Measurements from ENCODE around the gene TTC21A.

The TTC21A gene

DNA sequence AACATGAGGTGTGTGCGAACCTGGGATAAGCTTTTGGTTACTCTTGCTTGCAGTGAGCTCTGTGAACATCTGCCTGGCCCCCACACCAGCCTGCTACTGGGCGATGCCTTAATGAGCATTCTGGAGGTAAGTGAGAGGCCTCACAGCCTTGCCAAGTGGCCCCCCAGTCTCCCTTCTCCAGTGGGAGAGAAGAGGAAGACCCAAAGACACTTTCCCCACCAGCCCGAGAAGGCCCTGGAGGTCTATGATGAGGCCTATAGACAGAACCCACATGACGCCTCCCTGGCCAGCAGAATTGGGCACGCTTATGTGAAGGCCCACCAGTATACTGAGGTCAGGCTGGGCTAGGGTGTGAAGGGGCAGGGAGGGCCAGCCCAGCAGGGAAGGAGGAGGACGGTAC, 22.5 kb downstream of the TTC21A start:
- TF ChIP-seq, protein P1, sequence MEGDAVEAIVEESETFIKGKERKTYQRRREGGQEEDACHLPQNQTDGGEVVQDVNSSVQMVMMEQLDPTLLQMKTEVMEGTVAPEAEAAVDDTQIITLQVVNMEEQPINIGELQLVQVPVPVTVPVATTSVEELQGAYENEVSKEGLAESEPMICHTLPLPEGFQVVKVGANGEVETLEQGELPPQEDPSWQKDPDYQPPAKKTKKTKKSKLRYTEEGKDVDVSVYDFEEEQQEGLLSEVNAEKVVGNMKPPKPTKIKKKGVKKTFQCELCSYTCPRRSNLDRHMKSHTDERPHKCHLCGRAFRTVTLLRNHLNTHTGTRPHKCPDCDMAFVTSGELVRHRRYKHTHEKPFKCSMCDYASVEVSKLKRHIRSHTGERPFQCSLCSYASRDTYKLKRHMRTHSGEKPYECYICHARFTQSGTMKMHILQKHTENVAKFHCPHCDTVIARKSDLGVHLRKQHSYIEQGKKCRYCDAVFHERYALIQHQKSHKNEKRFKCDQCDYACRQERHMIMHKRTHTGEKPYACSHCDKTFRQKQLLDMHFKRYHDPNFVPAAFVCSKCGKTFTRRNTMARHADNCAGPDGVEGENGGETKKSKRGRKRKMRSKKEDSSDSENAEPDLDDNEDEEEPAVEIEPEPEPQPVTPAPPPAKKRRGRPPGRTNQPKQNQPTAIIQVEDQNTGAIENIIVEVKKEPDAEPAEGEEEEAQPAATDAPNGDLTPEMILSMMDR (conservative IDR thresholded peaks at IDR 0.05; ENCODE audit: low read depth, low read length): no peak
- H3K4me3 ChIP-seq (ENCODE audit: low read depth, low read length): no peak overlapping the region
- no peak for DNase-seq (ENCODE audit: low read depth)

DNA sequence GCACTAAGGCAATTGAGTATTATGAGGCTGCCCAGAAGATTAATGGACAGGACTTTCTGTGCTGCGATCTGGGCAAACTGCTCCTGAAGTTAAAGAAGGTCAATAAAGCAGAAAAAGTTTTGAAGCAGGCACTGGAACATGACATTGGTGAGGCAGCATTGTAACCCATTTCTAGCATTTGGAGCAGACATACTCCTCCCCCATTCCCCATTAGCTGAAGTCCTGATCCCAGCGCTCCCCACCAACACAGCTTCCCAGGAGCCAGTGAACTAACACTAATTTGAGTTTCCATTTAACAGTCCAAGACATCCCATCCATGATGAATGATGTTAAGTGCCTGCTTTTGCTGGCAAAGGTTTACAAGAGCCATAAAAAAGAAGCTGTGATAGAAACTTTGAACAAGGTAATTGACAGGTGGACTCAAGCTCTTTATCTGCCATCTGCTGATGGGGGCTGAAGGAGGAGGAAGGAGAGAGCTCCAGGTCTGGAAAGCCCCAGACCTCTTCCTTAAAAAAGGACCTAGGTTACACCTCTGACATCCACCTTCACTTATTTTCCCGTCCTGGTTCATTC, 23.3 kb downstream of the TTC21A start:
- no peak for DNase-seq (ENCODE audit: low read depth)
- H3K4me3 ChIP-seq (ENCODE audit: low read depth, low read length): no peak overlapping the region
- TF ChIP-seq, protein P1 (conservative IDR thresholded peaks at IDR 0.05; ENCODE audit: low read depth, low read length): no peak

DNA sequence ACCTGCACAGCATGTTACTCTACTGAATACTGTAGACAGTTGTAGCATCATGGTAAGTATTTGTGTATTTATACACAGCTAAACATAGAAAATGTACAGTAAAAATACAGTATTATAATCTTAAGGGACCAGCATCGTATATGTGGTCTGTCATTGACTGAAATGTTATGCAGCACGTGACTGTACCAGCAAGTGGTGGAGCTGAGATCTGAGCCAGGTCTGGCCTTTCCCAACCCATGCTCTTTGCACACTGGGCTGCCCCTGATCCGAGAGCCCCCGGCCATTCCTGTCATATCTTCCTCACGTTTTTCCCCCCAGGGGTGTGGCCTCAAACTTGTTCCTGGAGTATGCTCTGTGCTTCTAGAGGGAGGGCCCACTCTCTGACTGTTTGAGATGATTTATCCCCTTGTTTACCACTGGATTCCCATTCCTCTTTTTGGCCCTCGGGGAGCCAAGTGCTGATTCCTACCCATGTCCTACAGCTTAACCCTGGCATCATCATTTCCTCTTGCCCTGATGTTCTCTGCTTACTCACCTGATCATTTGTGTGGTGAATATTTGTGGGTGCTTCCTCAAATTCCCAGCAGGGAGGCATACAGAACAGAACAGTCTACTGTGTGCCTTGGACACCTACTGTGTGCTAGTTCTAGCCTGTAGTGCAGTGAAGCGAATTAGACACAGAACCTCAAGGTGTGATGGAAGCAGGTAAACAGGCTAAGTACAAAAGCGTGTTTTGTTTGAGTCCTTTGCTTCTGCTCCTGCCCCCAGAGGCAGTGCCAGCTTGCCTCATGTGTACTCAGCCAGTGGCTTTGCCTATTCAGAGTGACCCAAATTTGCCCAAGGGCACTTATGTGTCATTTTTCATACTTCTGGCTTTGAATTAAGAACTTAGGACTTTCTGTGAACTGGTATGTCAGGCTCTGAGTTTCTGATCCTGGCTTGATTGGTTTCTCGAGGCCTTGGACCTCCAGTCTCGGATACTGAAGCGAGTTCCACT, 24.9 kb downstream of the TTC21A start:
- TF ChIP-seq, protein P1 (conservative IDR thresholded peaks at IDR 0.05; ENCODE audit: low read depth, low read length): no peak

DNA sequence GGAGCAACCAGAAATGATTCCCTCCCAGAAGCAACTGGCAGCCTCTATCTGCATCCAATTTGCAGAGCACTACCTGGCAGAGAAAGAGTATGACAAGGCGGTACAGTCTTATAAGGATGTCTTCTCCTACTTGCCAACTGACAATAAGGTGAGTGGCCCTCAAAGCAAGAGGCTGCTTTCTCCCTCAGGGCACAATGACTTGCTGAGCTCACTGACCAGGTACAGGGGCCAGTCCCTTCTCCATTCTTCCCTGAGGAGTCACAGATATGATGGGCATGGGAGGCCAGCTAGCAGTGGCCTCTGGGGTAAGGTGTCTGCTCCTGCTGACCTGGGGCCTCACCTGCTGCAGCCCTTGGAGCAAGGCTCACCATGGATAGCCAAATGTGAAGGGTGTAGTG, 25.6 kb downstream of the TTC21A start:
- TF ChIP-seq, protein P1 (conservative IDR thresholded peaks at IDR 0.05; ENCODE audit: low read depth, low read length): no peak
- no peak overlapping the region for H3K4me3 ChIP-seq (ENCODE audit: low read depth, low read length)
- no peak for DNase-seq (ENCODE audit: low read depth)

More for the DNA sequence above, 24.9 kb downstream of the TTC21A start:
- no peak overlapping the region for H3K4me3 ChIP-seq (ENCODE audit: low read depth, low read length)
- DNase-seq (ENCODE audit: low read depth): no peak

DNA sequence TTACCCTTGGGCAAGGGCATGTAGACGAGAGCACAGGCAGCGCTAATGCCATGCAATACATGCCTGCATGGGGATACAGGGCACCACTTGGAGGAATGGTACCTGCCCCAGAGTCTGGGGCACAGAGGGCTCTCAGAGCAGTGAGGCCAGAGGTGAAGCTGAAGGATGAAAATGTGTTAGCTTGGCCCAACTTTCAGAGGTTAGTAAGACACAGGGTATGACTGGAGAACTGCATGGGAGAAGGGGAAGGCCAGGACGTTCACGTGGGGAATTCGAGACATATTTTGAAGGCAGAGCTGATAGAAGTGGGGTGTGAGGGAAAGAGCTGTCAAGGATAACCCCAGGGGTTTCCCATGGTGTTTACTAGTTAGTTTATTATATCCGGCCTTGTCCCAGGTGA, 26.3 kb downstream of the TTC21A start:
- H3K4me3 ChIP-seq (ENCODE audit: low read depth, low read length): no peak overlapping the region
- TF ChIP-seq, protein P1 (conservative IDR thresholded peaks at IDR 0.05; ENCODE audit: low read depth, low read length): no peak
- no peak for DNase-seq (ENCODE audit: low read depth)

DNA sequence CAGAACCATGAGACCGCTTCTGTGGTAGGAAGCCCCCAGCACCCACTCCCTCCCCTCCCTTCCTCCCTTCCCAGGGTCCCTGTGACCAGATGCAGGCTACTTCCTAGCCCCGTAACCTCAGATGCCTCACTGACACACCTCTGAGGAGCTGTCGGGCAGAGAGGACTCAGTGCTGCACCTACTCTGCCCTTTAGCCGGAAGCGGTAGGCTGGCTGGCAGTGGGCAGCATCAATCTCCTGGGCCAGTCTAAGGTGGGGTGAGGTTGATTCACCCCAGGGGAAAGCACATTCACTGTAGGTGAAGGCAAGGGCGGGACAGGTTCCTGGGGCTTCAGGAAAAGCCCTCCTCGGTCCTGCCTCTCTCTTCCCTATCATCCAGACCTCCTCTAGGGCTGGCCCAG, 26.8 kb downstream of the TTC21A start:
- TF ChIP-seq, protein P1 (conservative IDR thresholded peaks at IDR 0.05; ENCODE audit: low read depth, low read length): no peak
- no peak overlapping the region for H3K4me3 ChIP-seq (ENCODE audit: low read depth, low read length)
- DNase-seq (ENCODE audit: low read depth): no peak
